MM.1S (cell line): ENCODE measurements around the gene MARCKS.

Source experiments
- DNase-seq: peaks from one replicate; pipeline ENCODE4 v3.0.0-alpha.2; 2015
- H2AFZ ChIP-seq: fragments of 300-600 bp; sonication (generic); 2 replicates; pipeline ENCODE4 v1.6.0; 2016; ENCODE audit warnings: antibody characterized with exemption, low read length
- H3F3A ChIP-seq: fragments of 300-600 bp; sonication (generic); 2 replicates; pipeline ENCODE4 v1.6.1; 2016; ENCODE audit warnings: mild to moderate bottlenecking, antibody characterized with exemption, low read length, moderate library complexity, mixed read lengths; ENCODE audit not compliant: insufficient read depth
- H3K27ac ChIP-seq: fragments of 300-600 bp; sonication (generic); 2 replicates; pipeline ENCODE4 v1.5.1; 2016; ENCODE audit warnings: mild to moderate bottlenecking, low read length
- H3K27me3 ChIP-seq: fragments of 300-600 bp; sonication (generic); replicated peaks from 2 replicates; pipeline ENCODE4 v1.6.0; 2016; ENCODE audit warnings: low read length; ENCODE audit not compliant: insufficient read depth
- H3K36me3 ChIP-seq: fragments of 300-600 bp; sonication (generic); replicated peaks from 2 replicates; pipeline ENCODE4 v1.6.1; 2016; ENCODE audit warnings: mild to moderate bottlenecking, low read length, mixed read lengths; ENCODE audit not compliant: insufficient read depth
- H3K4me1 ChIP-seq: fragments of 300-600 bp; sonication (generic); 2 replicates; pipeline ENCODE4 v1.6.1; 2016; ENCODE audit warnings: low read length, mixed read lengths
- H3K4me2 ChIP-seq: fragments of 300-600 bp; sonication (generic); 2 replicates; pipeline ENCODE4 v1.6.0; 2016; ENCODE audit warnings: low read depth, low read length
- H3K4me3 ChIP-seq: fragments of 300-600 bp; sonication (generic); 2 replicates; pipeline ENCODE4 v1.5.1; 2016; ENCODE audit warnings: low read length, mixed read lengths
- H3K79me2 ChIP-seq: fragments of 300-600 bp; sonication (generic); 2 replicates; pipeline ENCODE4 v1.6.1; 2016; ENCODE audit warnings: mixed run types, low read length, mixed read lengths
- H3K9ac ChIP-seq: fragments of 300-600 bp; sonication (generic); 2 replicates; pipeline ENCODE4 v1.6.1; 2016; ENCODE audit warnings: low read length, mixed read lengths
- H3K9me2 ChIP-seq: fragments of 300-600 bp; sonication (generic); replicated peaks from 2 replicates; pipeline ENCODE4 v1.6.1; 2016; ENCODE audit warnings: mild to moderate bottlenecking, low read length, mixed read lengths; ENCODE audit not compliant: insufficient read depth
- H3K9me3 ChIP-seq: fragments of 300-600 bp; sonication (generic); replicated peaks from 2 replicates; pipeline ENCODE4 v1.6.1; 2016; ENCODE audit warnings: mild to moderate bottlenecking, low read length, mixed read lengths; ENCODE audit not compliant: insufficient read depth
- H4K20me1 ChIP-seq: fragments of 300-600 bp; sonication (generic); 2 replicates; pipeline ENCODE4 v1.6.1; 2016; ENCODE audit warnings: mild to moderate bottlenecking, low read length, moderate library complexity, mixed read lengths; ENCODE audit not compliant: insufficient read depth
- CTCF ChIP-seq: fragments of 300-600 bp; sonication (generic); IDR thresholded peaks from 2 replicates; pipeline ENCODE4 v1.5.1; 2016; ENCODE audit warnings: antibody characterized with exemption, low read length, mixed read lengths
- EZH2 ChIP-seq: fragments of 300-600 bp; sonication (generic); optimal IDR thresholded peaks from 2 replicates; pipeline ENCODE3; 2017; ENCODE audit warnings: low read depth, mild to moderate bottlenecking, antibody characterized with exemption, low read length, mixed read lengths
- EZH2phosphoT487 ChIP-seq: fragments of 300-600 bp; sonication (generic); IDR thresholded peaks from 2 replicates; pipeline ENCODE4 v1.6.1; 2018; ENCODE audit warnings: antibody characterized with exemption, low read length

The MARCKS gene

GRCh38 chr6:113888956-113889630 lies 31.9 kb downstream of the MARCKS start:
- H3K27me3 ChIP-seq = no peaks in the 10 kb centered on the region
- H3K9me3 ChIP-seq = no peaks in the 10 kb centered on the region
- H3K9me2 ChIP-seq = no peaks in the 10 kb centered on the region
- H3K36me3 ChIP-seq = no peaks in the 10 kb centered on the region
- DNase-seq = no peak
- no peak overlapping the region for H2AFZ ChIP-seq
- no peak overlapping the region for H3K27ac ChIP-seq
- no peak overlapping the region for H3K4me3 ChIP-seq
- no peak for TF ChIP-seq EZH2
- TF ChIP-seq CTCF = no peak
- no peak for TF ChIP-seq EZH2phosphoT487
- no peaks in the 10 kb centered on the region for H3F3A ChIP-seq
- no peak overlapping the region for H3K4me2 ChIP-seq
- no peaks in the 10 kb centered on the region for H3K4me1 ChIP-seq
- no peaks in the 10 kb centered on the region for H3K79me2 ChIP-seq
- H4K20me1 ChIP-seq = no peaks in the 10 kb centered on the region
- no peak overlapping the region for H3K9ac ChIP-seq

- TF ChIP-seq CTCF (no peak), EZH2 (no peak), EZH2phosphoT487 (no peak)
- H3K4me2 ChIP-seq = no peak overlapping the region
- H3K27ac ChIP-seq = no peak overlapping the region
- no peaks in the 10 kb centered on the region for H3K9me3 ChIP-seq
- no peak overlapping the region for H3K9ac ChIP-seq
- no peak overlapping the region for H2AFZ ChIP-seq
- no peaks in the 10 kb centered on the region for H3K4me1 ChIP-seq
- no peaks in the 10 kb centered on the region for H4K20me1 ChIP-seq
- no peak overlapping the region for H3K4me3 ChIP-seq
- H3F3A ChIP-seq = no peaks in the 10 kb centered on the region
- H3K79me2 ChIP-seq = no peaks in the 10 kb centered on the region
- no peaks in the 10 kb centered on the region for H3K27me3 ChIP-seq
- no peaks in the 10 kb centered on the region for H3K36me3 ChIP-seq
- no peak for DNase-seq
- H3K9me2 ChIP-seq = no peaks in the 10 kb centered on the region
Observed at GRCh38 chr6:113893451-113893850, 36.3 kb downstream of the MARCKS start.

GRCh38 chr6:113893866-113894265 lies 36.7 kb downstream of the MARCKS start:
- H2AFZ ChIP-seq = no peak overlapping the region

More at GRCh38 chr6:113893866-113894265, 36.7 kb downstream of the MARCKS start:
- H3K9me3 ChIP-seq = no peaks in the 10 kb centered on the region
- no peaks in the 10 kb centered on the region for H3K9me2 ChIP-seq
- no peaks in the 10 kb centered on the region for H3F3A ChIP-seq
- no peak overlapping the region for H3K9ac ChIP-seq
- no peaks in the 10 kb centered on the region for H3K4me1 ChIP-seq
- H3K36me3 ChIP-seq = no peaks in the 10 kb centered on the region
- no peaks in the 10 kb centered on the region for H3K79me2 ChIP-seq
- no peak for DNase-seq
- no peak overlapping the region for H3K27ac ChIP-seq
- H4K20me1 ChIP-seq = no peaks in the 10 kb centered on the region
- TF ChIP-seq CTCF (no peak), EZH2phosphoT487 (no peak)
- H3K4me2 ChIP-seq = no peak overlapping the region
- no peaks in the 10 kb centered on the region for H3K27me3 ChIP-seq
- no peak overlapping the region for H3K4me3 ChIP-seq
